HG03280 (cell line): ENCODE measurements around the gene LBHD2.
"Not testable (repeated sequence)": the region's sequence is repeated elsewhere in the genome, so short reads cannot be mapped to it uniquely, and the experiment has no call there.

ENCODE experiments used
- ATAC-seq: cut with Tn5 transposase; IDR thresholded peaks from one replicate; pipeline ENCODE4 v1.9.1; 2021; ENCODE audit warnings: mild to moderate bottlenecking, moderate library complexity; ENCODE audit not compliant: unreplicated experiment

The LBHD2 gene

GRCh38 chr14:103084021-103084919, at the start of gene LBHD2:
TSS of gene LBHD2 (plus strand) at chr14:103084210. CDS start at chr14:103086013, 1,803 bp downstream.
- ATAC-seq, result no peak

- no peak for ATAC-seq
Measured at GRCh38 chr14:103041464-103041863, 42.5 kb upstream of the LBHD2 start.

- ATAC-seq, result no peak
Measured at GRCh38 chr14:103043257-103044015, 40.6 kb upstream of the LBHD2 start.

- no peak for ATAC-seq
Measured at GRCh38 chr14:103045371-103045869, 38.6 kb upstream of the LBHD2 start.

GRCh38 chr14:103047453-103047852, 36.6 kb upstream of the LBHD2 start:
- ATAC-seq, result not testable (repeated sequence)

GRCh38 chr14:103050935-103051334, 33.1 kb upstream of the LBHD2 start:
- ATAC-seq, result no peak

GRCh38 chr14:103052407-103052806, 31.6 kb upstream of the LBHD2 start:
- ATAC-seq, result no peak

GRCh38 chr14:103055695-103056094, 28.3 kb upstream of the LBHD2 start:
- ATAC-seq, result no peak

GRCh38 chr14:103056322-103057027, 27.5 kb upstream of the LBHD2 start:
- ATAC-seq, result no peak

- peak; percentile 19 for ATAC-seq
Measured at GRCh38 chr14:103057028-103057371, 27.0 kb upstream of the LBHD2 start.

GRCh38 chr14:103057372-103058163, 26.4 kb upstream of the LBHD2 start, which contains the start of gene CDC42BPB:
TSS of gene CDC42BPB (minus strand) at chr14:103057549. CDS start at chr14:103057173, 376 bp downstream.
- ATAC-seq, result peak; percentile 63

GRCh38 chr14:103058164-103059055, 25.6 kb upstream of the LBHD2 start:
- ATAC-seq, result no peak

GRCh38 chr14:103059556-103059955, 24.5 kb upstream of the LBHD2 start:
- no peak for ATAC-seq

GRCh38 chr14:103061482-103061976, 22.5 kb upstream of the LBHD2 start:
- ATAC-seq, result no peak

GRCh38 chr14:103064436-103064835, 19.6 kb upstream of the LBHD2 start:
- no peak for ATAC-seq

GRCh38 chr14:103064978-103065377, 19.0 kb upstream of the LBHD2 start:
- no peak for ATAC-seq

GRCh38 chr14:103065861-103066260, 18.1 kb upstream of the LBHD2 start:
- no peak for ATAC-seq

GRCh38 chr14:103066399-103066798, 17.6 kb upstream of the LBHD2 start:
- no peak for ATAC-seq
